AG04450 (cell line): ENCODE measurements around the gene ACTN4. TPM values are rescaled to one million over a fixed set of nuclear protein-coding genes. Genes with fewer than 3 reads are reported as not detected.
A peak's percentile ranks its signal among the peaks of the same experiment; 100 is the strongest.
"Not testable (repeated sequence)": the region's sequence is repeated elsewhere in the genome, so short reads cannot be mapped to it uniquely, and the experiment has no call there.

ENCODE experiments used
- CTCF ChIA-PET: fragments of 300-600, 350-600 bp; formaldehyde crosslinking; extraction: SDS; loops from one replicate; lab custom pipeline; 2022; ENCODE audit warnings: antibody characterized with exemption, inconsistent platforms; lab: Charles Lee
- POLR2A ChIA-PET: fragments of 350-600 bp; formaldehyde crosslinking; extraction: SDS; loops from one replicate; lab custom pipeline; 2021; ENCODE audit warnings: antibody characterized with exemption, inconsistent platforms; lab: Yijun Ruan, JAX
- DNase-seq: peaks from one replicate; pipeline ENCODE4 v3.0.0-alpha.2; 2011; ENCODE audit warnings: low read depth, low spot score
- H3K27ac ChIP-seq: one replicate; pipeline ENCODE4 v1.5.1; 2012; ENCODE audit warnings: low read depth, low read length, control low read depth
- H3K27me3 ChIP-seq: one replicate; pipeline ENCODE4 v1.6.0; 2012; ENCODE audit warnings: low read length; ENCODE audit not compliant: control insufficient read depth, insufficient read depth
- H3K4me3 ChIP-seq: 2 replicates; pipeline ENCODE4 v1.5.1; 2011; ENCODE audit warnings: mild to moderate bottlenecking, low read depth, low read length, control low read depth
- H3K9me3 ChIP-seq: 2 replicates; pipeline ENCODE4 v1.5.1; 2012; ENCODE audit warnings: low read length; ENCODE audit not compliant: control insufficient read depth, insufficient read depth
- CTCF ChIP-seq: IDR thresholded peaks from 2 replicates; pipeline ENCODE4 v1.5.1; 2011; ENCODE audit warnings: low read depth, low read length, control low read depth, inconsistent platforms
- polyA plus RNA-seq: library from polyadenylated mRNA; depleted of rRNA; stranded (reverse); fragments of >200 nt; gene quantifications from 2 replicates; pipeline ENCODE4 v1.2.3, GENCODE V29; 2011

The ACTN4 gene
- polyA plus RNA-seq, 1 experiment, result 300 TPM

GRCh38 chr19:38629568-38629967 lies 17.9 kb upstream of the ACTN4 start:
- no peak overlapping the region for H3K4me3 ChIP-seq
- ChIA-PET CTCF (interaction anchor here (1.7 kb wide), 1 partner anchor 226 kb away, joined by 4 read pairs; the partner anchor contains the start of gene FAM98C), POLR2A (interaction anchor here (0.6 kb wide), 2 partner anchors 8 to 218 kb away, joined by 3 to 4 read pairs; no protein-coding TSS in a partner anchor)
- H3K27me3 ChIP-seq, result no peaks in the 10 kb centered on the region
- no peak overlapping the region for H3K27ac ChIP-seq
- TF ChIP-seq CTCF, result no peak
- no peaks in the 10 kb centered on the region for H3K9me3 ChIP-seq
- DNase-seq, result no peak

GRCh38 chr19:38631301-38631700 lies 16.1 kb upstream of the ACTN4 start:
- DNase-seq, POLR2A ChIA-PET: not testable (repeated sequence)

GRCh38 chr19:38631811-38632475 lies 15.5 kb upstream of the ACTN4 start:
- H3K9me3 ChIP-seq, POLR2A ChIA-PET, H3K27ac ChIP-seq, H3K4me3 ChIP-seq, H3K27me3 ChIP-seq, DNase-seq: not testable (repeated sequence)
- CTCF ChIA-PET, result interaction anchor here (3.8 kb wide), 1 partner anchor 118 kb away, joined by 24 read pairs; no protein-coding TSS in a partner anchor

More at GRCh38 chr19:38631301-38631700, 16.1 kb upstream of the ACTN4 start:
- H3K9me3 ChIP-seq, H3K27me3 ChIP-seq, CTCF ChIA-PET, H3K27ac ChIP-seq, H3K4me3 ChIP-seq: not testable (repeated sequence)

GRCh38 chr19:38632476-38633213 lies 14.8 kb upstream of the ACTN4 start:
- no peak for TF ChIP-seq CTCF
- H3K27ac ChIP-seq, result no peak overlapping the region
- H3K4me3 ChIP-seq, result no peak overlapping the region
- ChIA-PET POLR2A (no interaction called here), CTCF (interaction anchor here (3.8 to 4.8 kb wide), 2 partner anchors 118 to 229 kb away, joined by 24 to 67 read pairs; partner anchors contain the start of gene FAM98C)
- no peaks in the 10 kb centered on the region for H3K27me3 ChIP-seq
- no peak for DNase-seq
- H3K9me3 ChIP-seq, result no peaks in the 10 kb centered on the region

- ChIA-PET POLR2A (interaction anchor here (0.5 to 1.2 kb wide), 3 partner anchors 16 to 502 kb away, joined by 3 to 5 read pairs (median 4); partner anchors contain the start of gene EIF3K), CTCF (interaction anchor here (0.5 to 4.8 kb wide), 28 partner anchors 9 to 730 kb away, joined by 3 to 67 read pairs (median 5); partner anchors contain the start of genes ACTN4, EIF3K, FAM98C and MAP4K1)
- H3K4me3 ChIP-seq, result no peak overlapping the region
- peak; percentile 38 for DNase-seq
- no peaks in the 10 kb centered on the region for H3K27me3 ChIP-seq
- H3K9me3 ChIP-seq, result no peaks in the 10 kb centered on the region
- peak overlapping the region; percentile 31 for H3K27ac ChIP-seq
- TF ChIP-seq CTCF, result peak; percentile 94
These were observed 12.5 kb upstream of the ACTN4 start for GRCh38 chr19:38634757-38635482.
